K562 (cell line): ENCODE results near the gene MAPRE2. TPM values are rescaled to one million over a fixed set of nuclear protein-coding genes. Genes with fewer than 3 reads are reported as not detected.

Experiments
- ATAC-seq: fragments of 200-7000 bp; cut with Tn5 transposase; 3 replicates; pipeline ENCODE4 v1.9.1; 2020; ENCODE audit warnings: moderate library complexity
- BruUV-seq: library from RNA; stranded (reverse); fragments of 400-500 nt; replicated peaks from 2 replicates; lab custom pipeline; 2021; lab: Mats Ljungman, UMichigan
- CTCF ChIA-PET: fragments of 300-600 bp; formaldehyde crosslinking; extraction: SDS; loops from one replicate; lab custom pipeline; 2021; ENCODE audit warnings: low intra/inter-chr PET ratio; lab: Yijun Ruan, JAX
- POLR2A ChIA-PET: fragments of 300-600, 350-650 bp; sonication (Branson Sonifier 250); formaldehyde crosslinking; extraction: SDS; loops from one replicate; lab custom pipeline; 2021; ENCODE audit warnings: antibody characterized with exemption, inconsistent platforms; lab: Yijun Ruan, JAX
- DNase-seq, 4 experiments: peaks; one replicate each; pipeline versions ENCODE4 v3.0.0 to v3.0.0-alpha.2; 2011 to 2018; ENCODE audit warnings: low spot score in 3 of 4, mixed read lengths in 3 of 4; ENCODE audit errors: extremely low read depth in 1 of 4
- FAIRE-seq: peaks from 2 replicates; lab custom pipeline; 2011; peaks lifted over from hg19 to GRCh38; lab: Jason Lieb, UNC
- H2AFZ ChIP-seq: 2 replicates; pipeline ENCODE4 v1.6.0; 2011; ENCODE audit warnings: low read depth, low read length, control low read depth, inconsistent platforms
- H3K27ac ChIP-seq: fragments of 200-600 bp; 3 replicates; pipeline ENCODE4 v1.8.0; 2011; ENCODE audit warnings: low read depth, mild to moderate bottlenecking, control low read depth, inconsistent platforms, low read length, moderate library complexity, mixed read lengths; ENCODE audit errors: extremely low read depth
- H3K27me3 ChIP-seq, 2 experiments: fragments of 300-600 bp in 1 of 2; 2 replicates in 1 of 2; 3 replicates in 1 of 2; pipeline versions ENCODE4 v1.6.0 to v1.8.0; 2011; ENCODE audit warnings: inconsistent platforms in 2 of 2, low read length in 2 of 2, mild to moderate bottlenecking in 1 of 2, mixed read lengths in 1 of 2, moderate library complexity in 1 of 2; ENCODE audit not compliant: control insufficient read depth in 2 of 2, insufficient read depth in 2 of 2
- H3K36me3 ChIP-seq: fragments of 300-600 bp; 3 replicates; pipeline ENCODE4 v1.8.0; 2011; ENCODE audit warnings: mild to moderate bottlenecking, low read length, inconsistent platforms; ENCODE audit not compliant: control insufficient read depth, insufficient read depth
- H3K4me1 ChIP-seq, 2 experiments: fragments of 200-600 bp in 1 of 2; replicated peaks in 1 of 2; 2 replicates in 1 of 2; 3 replicates in 1 of 2; pipeline versions ENCODE4 v1.5.1 to v1.8.0; 2011; ENCODE audit warnings: inconsistent platforms in 2 of 2, low read length in 2 of 2, mild to moderate bottlenecking in 1 of 2, mixed read lengths in 1 of 2, moderate library complexity in 1 of 2; ENCODE audit not compliant: control insufficient read depth in 2 of 2, insufficient read depth in 2 of 2
- H3K4me2 ChIP-seq: 2 replicates; pipeline ENCODE4 v1.6.1; 2011; ENCODE audit warnings: low read length, control low read depth, inconsistent platforms, mixed read lengths; ENCODE audit not compliant: insufficient read depth
- H3K4me3 ChIP-seq: fragments of 200-600 bp; sonication (generic), shearing (Covaris generic); 2 replicates; pipeline ENCODE4 v1.5.1; 2016; ENCODE audit warnings: control low read depth, inconsistent platforms
- H3K79me2 ChIP-seq: fragments of 200-600 bp; 3 replicates; pipeline ENCODE4 v1.8.0; 2011; ENCODE audit warnings: low read length, inconsistent platforms; ENCODE audit not compliant: control insufficient read depth, insufficient read depth
- H3K9ac ChIP-seq, 2 experiments: 2 replicates each; pipeline versions ENCODE4 v1.6.0 to v1.6.1; 2011; ENCODE audit warnings: low read depth in 2 of 2, low read length in 2 of 2, control low read depth in 1 of 2, inconsistent platforms in 1 of 2, mild to moderate bottlenecking in 1 of 2, mixed read lengths in 1 of 2; ENCODE audit not compliant: insufficient read depth in 1 of 2
- H3K9me1 ChIP-seq: one replicate; pipeline ENCODE4 v1.6.0; 2011; ENCODE audit warnings: inconsistent platforms, mild to moderate bottlenecking, low read length, moderate library complexity; ENCODE audit not compliant: control insufficient read depth, insufficient read depth
- H3K9me3 ChIP-seq: replicated peaks from 2 replicates; pipeline ENCODE4 v1.5.1; 2011; ENCODE audit warnings: low read depth, low read length, inconsistent platforms; ENCODE audit not compliant: control insufficient read depth, insufficient read depth
- H4K20me1 ChIP-seq: replicated peaks from 2 replicates; pipeline ENCODE4 v1.6.1; 2011; ENCODE audit warnings: low read length, inconsistent platforms, mixed read lengths; ENCODE audit not compliant: control insufficient read depth, insufficient read depth
- BCOR ChIP-seq: fragments of 450-650 bp; IDR thresholded peaks from 2 replicates; pipeline ENCODE4 v1.6.1; 2016
- BMI1 ChIP-seq: fragments of 150-350 bp; IDR thresholded peaks from 2 replicates; pipeline ENCODE4 v1.6.1; 2014; ENCODE audit warnings: low read length
- CBFB ChIP-seq: sonication (generic); formaldehyde crosslinking; IDR thresholded peaks from 2 replicates; pipeline ENCODE4 v1.4.0; 2020; ENCODE audit warnings: mild to moderate bottlenecking, missing genetic modification reagents
- ETV6 ChIP-seq, 3 experiments: fragments of 150-350 bp in 1 of 3; sonication (generic) in 1 of 3; formaldehyde crosslinking in 1 of 3; IDR thresholded peaks; 2 replicates each; pipeline versions ENCODE4 v1.6.1 to v1.8.0; 2014 to 2022; ENCODE audit warnings: borderline replicate concordance in 2 of 3, low read depth in 2 of 3, antibody characterized with exemption in 1 of 3, low read length in 1 of 3, mild to moderate bottlenecking in 1 of 3, missing genetic modification reagents in 1 of 3
- EWSR1 ChIP-seq: fragments of 450-650 bp; IDR thresholded peaks from 2 replicates; pipeline ENCODE4 v1.6.1; 2018; ENCODE audit warnings: borderline replicate concordance, mild to moderate bottlenecking, low read depth, moderate library complexity; ENCODE audit not compliant: partially characterized antibody
- FOSL1 ChIP-seq: fragments of 200-800 bp; sonication (Bioruptor generic); conservative IDR thresholded peaks from 2 replicates; pipeline ENCODE4 v1.6.1; 2016; ENCODE audit warnings: missing genetic modification characterization, missing compliant biosample characterization
- GABPA ChIP-seq: fragments of 200-800 bp; sonication (Bioruptor generic); conservative IDR thresholded peaks from 2 replicates; pipeline ENCODE4 v1.6.1; 2016; ENCODE audit warnings: low read depth, missing genetic modification characterization, missing compliant biosample characterization
- HMGN3 ChIP-seq: IDR thresholded peaks from 2 replicates; pipeline ENCODE4 v1.6.1; 2011; ENCODE audit warnings: borderline replicate concordance, low read depth, mild to moderate bottlenecking, mixed read lengths, low read length; ENCODE audit not compliant: insufficient read length; ENCODE audit errors: extremely low read depth
- MAFF ChIP-seq: IDR thresholded peaks from 2 replicates; pipeline ENCODE4 v1.6.1; 2012; ENCODE audit warnings: low read length, improper control_type of control experiment
- SAP30 ChIP-seq: fragments of 200-600 bp; sonication (generic); IDR thresholded peaks from 2 replicates; pipeline ENCODE4 v1.6.1; 2012; ENCODE audit warnings: borderline replicate concordance, low read depth, mild to moderate bottlenecking, moderate library complexity, low read length, control low read depth, inconsistent platforms; ENCODE audit not compliant: insufficient read depth, poor library complexity, severe bottlenecking
- ZNF224 ChIP-seq: sonication (generic); formaldehyde crosslinking; IDR thresholded peaks from 2 replicates; pipeline ENCODE4 v1.8.0; 2022; ENCODE audit warnings: mild to moderate bottlenecking, missing genetic modification reagents
- ZNF408 ChIP-seq: fragments of 250-450 bp; sonication (Bioruptor Pico); IDR thresholded peaks from 2 replicates; pipeline ENCODE4 v1.4.0; 2020; ENCODE audit warnings: low read depth, mild to moderate bottlenecking, moderate library complexity
- ZNF785 ChIP-seq: fragments of 250-450 bp; sonication (Bioruptor Pico); IDR thresholded peaks from 2 replicates; pipeline ENCODE4 v1.4.0; 2020; ENCODE audit warnings: mild to moderate bottlenecking
- WGBS: fragments of 100-300 bp; shearing (Covaris generic); methylation state at CpG from one replicate; pipeline ENCODE4 v1.1.6; 2016; ENCODE audit warnings: low coverage, mixed read lengths; ENCODE audit not compliant: insufficient coverage; ENCODE audit errors: missing lambda C conversion rate; 5-methylcytosine and 5-hydroxymethylcytosine counted together
- in situ Hi-C: fragments of 300-500 bp; cut with MboI; formaldehyde crosslinking; loops from 4 replicates; pipeline ENCODE4 v1.15.0; 2018; ENCODE audit warnings: inconsistent platforms, mixed read lengths
- intact Hi-C: fragments of 100-400 bp; cut with micrococcal nuclease; formaldehyde crosslinking; loops from 2 replicates; pipeline ENCODE4 v1.14.2; 2022
- polyA plus RNA-seq, 8 experiments: library from polyadenylated mRNA; depleted of rRNA in 4 of 8; stranded (reverse) in 5 of 8; unstranded in 3 of 8; fragments of >200 nt; fragmentation: Nextera tagmentation in 2 of 8; fragmentation: Illumina TruSeq in 1 of 8; extraction: Ambion mirVana in 2 of 8; extraction: Trizol in 1 of 8; gene quantifications; 2 replicates each; pipeline versions ENCODE4 v1.2.1 to v1.2.3, GENCODE V29; 2011 to 2014; ENCODE audit warnings: inconsistent platforms in 1 of 8, missing spikeins in 1 of 8
- total RNA-seq, 7 experiments: library from RNA; depleted of rRNA in 6 of 7; stranded (reverse); fragments of >200 nt in 6 of 7; fragmentation: Illumina TruSeq in 2 of 7; extraction: Trizol in 2 of 7; gene quantifications; 2 replicates each; pipeline versions ENCODE4 v1.2.1 to v1.2.3, GENCODE V29; 2011 to 2021; ENCODE audit warnings: low replicate concordance in 1 of 7
- TF ChIP-seq, protein P1 (sequence below): fragments of 250-450 bp; sonication (Bioruptor Pico); IDR thresholded peaks from 2 replicates; pipeline ENCODE4 v1.5.0; 2020; ENCODE audit warnings: mild to moderate bottlenecking, borderline replicate concordance
- TF ChIP-seq, protein P2 (sequence below): fragments of 250-450 bp; sonication (Bioruptor Pico); IDR thresholded peaks from 2 replicates; pipeline ENCODE4 v1.4.0; 2020; ENCODE audit warnings: mild to moderate bottlenecking, moderate library complexity, borderline replicate concordance

MAPRE2 gene
- total and polyA plus RNA-seq, 9 of the 15 experiments (the other 6 are each of a cell fraction or from before 2014, with no cell fraction given): 32.3 to 70.7 (median 40.7) TPM

DNA sequence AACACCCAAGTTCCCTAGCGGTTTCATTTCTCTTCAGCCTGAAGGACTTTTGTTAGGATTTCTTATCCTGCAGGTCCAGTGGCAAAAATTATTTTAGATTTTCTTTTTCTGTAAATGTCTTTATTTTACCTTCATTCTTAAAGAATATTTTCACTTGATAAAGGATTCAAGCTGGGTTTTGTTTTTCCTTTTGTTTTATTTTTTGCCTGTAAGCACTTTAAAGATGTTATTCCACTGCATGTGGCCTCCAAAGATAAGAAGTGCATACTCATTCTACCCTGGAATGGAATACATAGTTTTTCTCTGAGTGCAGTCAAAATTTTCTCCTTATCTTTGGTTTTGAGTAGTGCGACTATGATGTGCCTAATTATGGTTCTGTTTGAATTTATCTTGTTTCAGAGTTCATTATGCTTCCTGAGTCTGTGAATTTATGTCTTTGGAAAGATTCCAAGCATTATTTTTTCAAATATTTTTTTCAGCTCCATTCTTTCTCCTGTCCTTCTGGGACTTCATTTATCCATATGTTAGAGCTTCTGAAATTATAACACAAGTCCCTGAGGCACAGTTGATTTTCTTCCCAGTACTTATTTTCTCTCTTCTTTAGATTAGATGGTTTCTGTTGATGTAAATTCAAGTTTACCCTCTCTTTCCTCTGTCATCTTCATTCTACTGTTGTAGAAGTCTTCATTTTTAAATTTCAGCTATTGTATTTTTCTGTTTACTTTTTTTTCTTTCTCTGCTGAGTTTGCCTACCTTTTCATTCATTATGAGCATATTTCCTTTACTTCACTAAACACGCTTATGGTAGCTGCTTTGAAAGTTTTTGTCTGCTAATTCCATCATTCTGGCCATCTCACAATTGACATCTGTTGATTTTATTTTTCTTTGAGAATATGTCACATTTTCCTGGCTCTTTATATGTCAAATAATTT lies 69.6 kb downstream of the MAPRE2 start:
- Histone ChIP-seq H3K4me3 (no peak overlapping the region), H2AFZ (peak overlapping the region; percentile 47), H3K4me2 (peak overlapping the region; percentile 44), H3K9me3 (peaks cover 16% of the 10 kb centered on the region), H3K27me3 (no peaks in the 10 kb centered on the region), H3K9ac (peak overlapping the region in 1 of 2 experiments; percentile 68; a peak in 2 of 4 replicates), H3K27ac (peak overlapping the region; percentile 79), H3K79me2 (peaks cover 59% of the 10 kb centered on the region), H4K20me1 (no peaks in the 10 kb centered on the region), H3K9me1 (no peaks in the 10 kb centered on the region), H3K4me1 (peaks cover 7 to 39% of the 10 kb centered on the region in 2 experiments; a peak in 4 of 5 replicates), H3K36me3 (peaks cover 5% of the 10 kb centered on the region; the same call in 2 of the 3 replicates)
- peak; percentile 93 for ATAC-seq
- 16% methylated on average over 3 of the region's 3 CpGs for WGBS
- intact Hi-C loops: loop anchor here (1.0 to 5.0 kb wide), 2 partner anchors 69 to 386 kb away; partner anchors contain the start of genes INO80C and MAPRE2
- TSS peak; percentile 20 for BruUV-seq
- CTCF ChIA-PET: no interaction called here
- peak; percentile 90 for FAIRE-seq
- POLR2A ChIA-PET: interaction anchor here (0.6 to 0.9 kb wide), 2 partner anchors 13 to 50 kb away, joined by 3 to 4 read pairs; no protein-coding TSS in a partner anchor
- DNase-seq: peak; percentile 77 to 90 (median 82)
- in situ Hi-C loops: no loop called here
- TF ChIP-seq ETV6 (IDR thresholded peaks at IDR 0.05; ENCODE audit: borderline replicate concordance in 1 of 2, low read depth in 2 of 2, low read length in 1 of 2) (no peak), ETV6 (CRISPR knock-in tag; IDR thresholded peaks at IDR 0.05; ENCODE audit: borderline replicate concordance) (no peak), SAP30 (no peak), BMI1 (no peak), EWSR1 (no peak), BCOR (no peak), MAFF (peak; percentile 92), GABPA (tag) (peak; percentile 51; the same call in 1 of the 2 replicates), ZNF224 (no peak), ZNF785 (CRISPR knock-in tag) (no peak), HMGN3 (peak; percentile 81), FOSL1 (tag) (peak; percentile 90), ZNF408 (CRISPR knock-in tag) (no peak), CBFB (CRISPR knock-in tag) (no peak)
- TF ChIP-seq, protein P1, sequence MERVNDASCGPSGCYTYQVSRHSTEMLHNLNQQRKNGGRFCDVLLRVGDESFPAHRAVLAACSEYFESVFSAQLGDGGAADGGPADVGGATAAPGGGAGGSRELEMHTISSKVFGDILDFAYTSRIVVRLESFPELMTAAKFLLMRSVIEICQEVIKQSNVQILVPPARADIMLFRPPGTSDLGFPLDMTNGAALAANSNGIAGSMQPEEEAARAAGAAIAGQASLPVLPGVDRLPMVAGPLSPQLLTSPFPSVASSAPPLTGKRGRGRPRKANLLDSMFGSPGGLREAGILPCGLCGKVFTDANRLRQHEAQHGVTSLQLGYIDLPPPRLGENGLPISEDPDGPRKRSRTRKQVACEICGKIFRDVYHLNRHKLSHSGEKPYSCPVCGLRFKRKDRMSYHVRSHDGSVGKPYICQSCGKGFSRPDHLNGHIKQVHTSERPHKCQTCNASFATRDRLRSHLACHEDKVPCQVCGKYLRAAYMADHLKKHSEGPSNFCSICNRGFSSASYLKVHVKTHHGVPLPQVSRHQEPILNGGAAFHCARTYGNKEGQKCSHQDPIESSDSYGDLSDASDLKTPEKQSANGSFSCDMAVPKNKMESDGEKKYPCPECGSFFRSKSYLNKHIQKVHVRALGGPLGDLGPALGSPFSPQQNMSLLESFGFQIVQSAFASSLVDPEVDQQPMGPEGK (CRISPR knock-in tag): no peak
- TF ChIP-seq, protein P2, sequence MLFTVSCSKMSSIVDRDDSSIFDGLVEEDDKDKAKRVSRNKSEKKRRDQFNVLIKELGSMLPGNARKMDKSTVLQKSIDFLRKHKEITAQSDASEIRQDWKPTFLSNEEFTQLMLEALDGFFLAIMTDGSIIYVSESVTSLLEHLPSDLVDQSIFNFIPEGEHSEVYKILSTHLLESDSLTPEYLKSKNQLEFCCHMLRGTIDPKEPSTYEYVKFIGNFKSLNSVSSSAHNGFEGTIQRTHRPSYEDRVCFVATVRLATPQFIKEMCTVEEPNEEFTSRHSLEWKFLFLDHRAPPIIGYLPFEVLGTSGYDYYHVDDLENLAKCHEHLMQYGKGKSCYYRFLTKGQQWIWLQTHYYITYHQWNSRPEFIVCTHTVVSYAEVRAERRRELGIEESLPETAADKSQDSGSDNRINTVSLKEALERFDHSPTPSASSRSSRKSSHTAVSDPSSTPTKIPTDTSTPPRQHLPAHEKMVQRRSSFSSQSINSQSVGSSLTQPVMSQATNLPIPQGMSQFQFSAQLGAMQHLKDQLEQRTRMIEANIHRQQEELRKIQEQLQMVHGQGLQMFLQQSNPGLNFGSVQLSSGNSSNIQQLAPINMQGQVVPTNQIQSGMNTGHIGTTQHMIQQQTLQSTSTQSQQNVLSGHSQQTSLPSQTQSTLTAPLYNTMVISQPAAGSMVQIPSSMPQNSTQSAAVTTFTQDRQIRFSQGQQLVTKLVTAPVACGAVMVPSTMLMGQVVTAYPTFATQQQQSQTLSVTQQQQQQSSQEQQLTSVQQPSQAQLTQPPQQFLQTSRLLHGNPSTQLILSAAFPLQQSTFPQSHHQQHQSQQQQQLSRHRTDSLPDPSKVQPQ (CRISPR knock-in tag): no peak
